ENCODE measurements around the gene LRRC71. TPM values are rescaled to one million over a fixed set of nuclear protein-coding genes. Genes with fewer than 3 reads are reported as not detected.

Gene LRRC71
- total RNA-seq, 4 donors from 2014 or later, result 0.40 TPM; not detected in 3

- WGBS, 2 donors (ENCODE audit: low coverage in 1 of 2), result 60% methylated on average over 1 of the region's 5 CpGs; no CpG with 5 or more reads in 1 of the 2 donors
- no peak for ATAC-seq
- H3K9me3 ChIP-seq, result no peaks in the 10 kb centered on the region
- peaks cover 0 to 63% of the 10 kb centered on the region in 2 donors for H3K36me3 ChIP-seq
- no peak overlapping the region for H3K4me3 ChIP-seq
- H3K27ac ChIP-seq, result no peak overlapping the region
- no peaks in the 10 kb centered on the region for H3K27me3 ChIP-seq
- peaks cover 0 to 10% (median 2%) of the 10 kb centered on the region in 3 donors for H3K4me1 ChIP-seq
- no peak for TF ChIP-seq POLR2A (IDR thresholded peaks at IDR 0.05)
- no peak for TF ChIP-seq CTCF (IDR thresholded peaks at IDR 0.05)
- TF ChIP-seq POLR2AphosphoS5 (IDR thresholded peaks at IDR 0.05), result no peak
- no peak for TF ChIP-seq EP300 (IDR thresholded peaks at IDR 0.05)
These were observed 15.8 kb downstream of the LRRC71 start for GRCh38 chr1:156936191-156936590.

GRCh38 chr1:156936721-156937220 lies 16.3 kb downstream of the LRRC71 start:
- Histone ChIP-seq H3K4me1 (peaks cover 0 to 4% (median 0%) of the 10 kb centered on the region in 3 donors), H3K36me3 (peaks cover 0 to 69% of the 10 kb centered on the region in 2 donors), H3K27ac (no peak overlapping the region), H3K27me3 (no peaks in the 10 kb centered on the region), H3K4me3 (no peak overlapping the region), H3K9me3 (no peaks in the 10 kb centered on the region)
- ATAC-seq, result no peak
- WGBS, 2 donors (ENCODE audit: low coverage in 1 of 2), result 75 to 100% methylated on average over 1 to 4 of the region's 10 CpGs
- TF ChIP-seq POLR2A (IDR thresholded peaks at IDR 0.05) (no peak), EP300 (IDR thresholded peaks at IDR 0.05) (no peak), POLR2AphosphoS5 (IDR thresholded peaks at IDR 0.05) (no peak), CTCF (IDR thresholded peaks at IDR 0.05) (no peak)

- Histone ChIP-seq H3K4me1 (no peaks in the 10 kb centered on the region), H3K27ac (no peak overlapping the region), H3K4me3 (no peak overlapping the region), H3K27me3 (no peaks in the 10 kb centered on the region), H3K9me3 (no peaks in the 10 kb centered on the region), H3K36me3 (peaks cover 0 to 80% of the 10 kb centered on the region in 2 donors)
- 59 to 80% methylated on average over 1 to 3 of the region's 8 CpGs for WGBS, 2 donors (ENCODE audit: low coverage in 1 of 2)
- TF ChIP-seq CTCF (IDR thresholded peaks at IDR 0.05) (no peak), POLR2A (IDR thresholded peaks at IDR 0.05) (no peak), POLR2AphosphoS5 (IDR thresholded peaks at IDR 0.05) (no peak), EP300 (IDR thresholded peaks at IDR 0.05) (no peak)
- no peak for ATAC-seq
These were observed 17.5 kb downstream of the LRRC71 start for GRCh38 chr1:156937883-156938282.

- TF ChIP-seq POLR2A (IDR thresholded peaks at IDR 0.05) (no peak), CTCF (IDR thresholded peaks at IDR 0.05) (no peak), EP300 (IDR thresholded peaks at IDR 0.05) (no peak), POLR2AphosphoS5 (IDR thresholded peaks at IDR 0.05) (no peak)
- Histone ChIP-seq H3K36me3 (peaks cover 0 to 89% of the 10 kb centered on the region in 2 donors), H3K4me3 (no peak overlapping the region), H3K9me3 (no peaks in the 10 kb centered on the region), H3K27ac (no peak overlapping the region), H3K27me3 (no peaks in the 10 kb centered on the region), H3K4me1 (no peaks in the 10 kb centered on the region)
- ATAC-seq, result no peak
- WGBS, 2 donors (ENCODE audit: low coverage in 1 of 2), result 81 to 83% methylated on average over 4 to 5 of the region's 7 CpGs
These were observed 18.4 kb downstream of the LRRC71 start for GRCh38 chr1:156938813-156939212.

GRCh38 chr1:156939786-156940334 lies 19.4 kb downstream of the LRRC71 start:
- H3K27ac ChIP-seq, result no peak overlapping the region
- WGBS, 2 donors (ENCODE audit: low coverage in 1 of 2), result no CpG with 5 or more reads among the region's 13 CpGs
- TF ChIP-seq POLR2AphosphoS5 (IDR thresholded peaks at IDR 0.05) (no peak), EP300 (IDR thresholded peaks at IDR 0.05) (no peak)
- H3K27me3 ChIP-seq, result no peaks in the 10 kb centered on the region
- H3K36me3 ChIP-seq, result peaks cover 0 to 100% of the 10 kb centered on the region in 2 donors
- H3K4me3 ChIP-seq, result no peak overlapping the region
- ATAC-seq, result no peak
- no peaks in the 10 kb centered on the region for H3K9me3 ChIP-seq
- no peaks in the 10 kb centered on the region for H3K4me1 ChIP-seq
